GM12878 (cell line): ENCODE results near the gene MACF1.

Experiments
- ATF7 ChIP-seq: fragments of 450-650 bp; IDR thresholded peaks from 2 replicates; pipeline ENCODE4 v1.6.1; 2016; ENCODE audit warnings: low read depth, mild to moderate bottlenecking
- CBFB ChIP-seq: IDR thresholded peaks from 2 replicates; pipeline ENCODE4 v1.6.1; 2016; ENCODE audit warnings: antibody characterized with exemption, low read depth
- CTCF ChIP-seq, 3 experiments: IDR thresholded peaks in 2 of 3; conservative IDR thresholded peaks in 1 of 3; 2 replicates each; pipeline ENCODE4 v1.5.1; 2011; ENCODE audit warnings: low read depth in 3 of 3, low read length in 3 of 3, mild to moderate bottlenecking in 3 of 3, control low read depth in 2 of 3, moderate library complexity in 2 of 3, inconsistent platforms in 1 of 3, mixed read lengths in 1 of 3; ENCODE audit not compliant: control insufficient read depth in 2 of 3, insufficient read depth in 1 of 3; ENCODE audit errors: extremely low read depth in 1 of 3
- EZH2 ChIP-seq: IDR thresholded peaks from 2 replicates; pipeline ENCODE4 v1.6.1; 2012; ENCODE audit warnings: low read depth, mild to moderate bottlenecking, control low read depth, inconsistent platforms, low read length, borderline replicate concordance; ENCODE audit not compliant: control insufficient read depth
- JUND ChIP-seq: IDR thresholded peaks from 2 replicates; pipeline ENCODE4 v1.6.1; 2012; ENCODE audit warnings: low read depth, mild to moderate bottlenecking, low read length, improper control_type of control experiment, moderate library complexity
- NFXL1 ChIP-seq: fragments of 450-650 bp; IDR thresholded peaks from 2 replicates; pipeline ENCODE4 v1.6.1; 2017; ENCODE audit warnings: antibody characterized with exemption, mild to moderate bottlenecking, borderline replicate concordance
- POLR2A ChIP-seq: IDR thresholded peaks from 2 replicates; pipeline ENCODE4 v1.6.1; 2011; ENCODE audit warnings: low read depth, mild to moderate bottlenecking, low read length
- ZNF592 ChIP-seq: fragments of 450-650 bp; IDR thresholded peaks from 2 replicates; pipeline ENCODE4 v1.6.1; 2017; ENCODE audit warnings: mild to moderate bottlenecking, moderate library complexity
- TF ChIP-seq, protein P1 (sequence below): IDR thresholded peaks from 2 replicates; pipeline ENCODE4 v1.6.1; 2012; ENCODE audit warnings: low read depth, low read length, improper control_type of control experiment

DNA sequence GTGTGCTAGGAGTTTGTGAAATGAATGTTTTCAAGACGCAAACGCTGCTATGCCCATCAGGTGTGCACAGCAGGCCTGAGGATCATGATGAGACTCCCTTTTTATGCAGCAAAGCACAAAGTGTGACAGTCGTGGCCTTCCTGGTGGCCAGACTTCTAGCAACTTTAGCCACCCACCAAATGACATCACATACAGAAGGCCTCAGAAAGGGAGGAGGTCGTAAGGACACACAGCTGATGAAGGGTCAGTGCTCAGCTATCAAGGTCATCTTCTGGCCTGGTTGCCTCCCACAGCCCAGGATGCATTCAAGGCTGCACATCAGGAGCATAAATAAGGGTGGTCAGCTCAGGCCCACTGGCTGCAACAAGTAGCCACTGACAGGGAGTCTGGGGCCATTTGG, 323.6 kb downstream of the MACF1 start:
- TF ChIP-seq EZH2 (no peak), ZNF592 (no peak), NFXL1 (no peak), CBFB (no peak), CTCF (IDR thresholded peaks at IDR 0.05 in 2 of 3, conservative IDR thresholded peaks at IDR 0.05 in 1 of 3; ENCODE audit: control insufficient read depth in 2 of 3, extremely low read depth in 1 of 3, insufficient read depth in 1 of 3, low read depth in 3 of 3, low read length in 3 of 3) (no peak), POLR2A (no peak), JUND (no peak), ATF7 (no peak)
- TF ChIP-seq, protein P1, sequence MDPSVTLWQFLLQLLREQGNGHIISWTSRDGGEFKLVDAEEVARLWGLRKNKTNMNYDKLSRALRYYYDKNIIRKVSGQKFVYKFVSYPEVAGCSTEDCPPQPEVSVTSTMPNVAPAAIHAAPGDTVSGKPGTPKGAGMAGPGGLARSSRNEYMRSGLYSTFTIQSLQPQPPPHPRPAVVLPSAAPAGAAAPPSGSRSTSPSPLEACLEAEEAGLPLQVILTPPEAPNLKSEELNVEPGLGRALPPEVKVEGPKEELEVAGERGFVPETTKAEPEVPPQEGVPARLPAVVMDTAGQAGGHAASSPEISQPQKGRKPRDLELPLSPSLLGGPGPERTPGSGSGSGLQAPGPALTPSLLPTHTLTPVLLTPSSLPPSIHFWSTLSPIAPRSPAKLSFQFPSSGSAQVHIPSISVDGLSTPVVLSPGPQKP = no peak
